ENCODE results near the gene ESRP2. TPM values are rescaled to one million over a fixed set of nuclear protein-coding genes. Genes with fewer than 3 reads are reported as not detected.

ESRP2 gene
- total RNA-seq, 1 donor from 2014 or later, result 26.9 TPM

GRCh38 chr16:68227850-68228553 lies 7.9 kb downstream of the ESRP2 start:
- Histone ChIP-seq H3K36me3 (ENCODE audit: control insufficient read depth, insufficient read depth, low read length) (peaks cover 4% of the 10 kb centered on the region), H3K4me3 (ENCODE audit: low read depth, low read length) (no peak overlapping the region), H3K27me3 (ENCODE audit: control insufficient read depth, insufficient read depth, low read length) (no peaks in the 10 kb centered on the region)
- DNase-seq (ENCODE audit: low read depth), result no peak
- TF ChIP-seq CTCF (IDR thresholded peaks at IDR 0.05; ENCODE audit: insufficient read depth, low read length, poor library complexity, severe bottlenecking), result no peak

- DNase-seq (ENCODE audit: low read depth), result no peak
- Histone ChIP-seq H3K4me3 (ENCODE audit: low read depth, low read length) (no peak overlapping the region), H3K36me3 (ENCODE audit: control insufficient read depth, insufficient read depth, low read length) (peaks cover 4% of the 10 kb centered on the region), H3K27me3 (ENCODE audit: control insufficient read depth, insufficient read depth, low read length) (no peaks in the 10 kb centered on the region)
- TF ChIP-seq CTCF (IDR thresholded peaks at IDR 0.05; ENCODE audit: insufficient read depth, low read length, poor library complexity, severe bottlenecking), result no peak
These were observed 8.6 kb downstream of the ESRP2 start for GRCh38 chr16:68227183-68227793.

GRCh38 chr16:68226116-68226515 lies 9.8 kb downstream of the ESRP2 start:
- DNase-seq (ENCODE audit: low read depth), result no peak
- H3K4me3 ChIP-seq (ENCODE audit: low read depth, low read length), result no peak overlapping the region
- H3K36me3 ChIP-seq (ENCODE audit: control insufficient read depth, insufficient read depth, low read length), result peaks cover 4% of the 10 kb centered on the region
- no peak for TF ChIP-seq CTCF (IDR thresholded peaks at IDR 0.05; ENCODE audit: insufficient read depth, low read length, poor library complexity, severe bottlenecking)
- no peaks in the 10 kb centered on the region for H3K27me3 ChIP-seq (ENCODE audit: control insufficient read depth, insufficient read depth, low read length)

- H3K27me3 ChIP-seq (ENCODE audit: control insufficient read depth, insufficient read depth, low read length), result no peaks in the 10 kb centered on the region
- H3K36me3 ChIP-seq (ENCODE audit: control insufficient read depth, insufficient read depth, low read length), result no peaks in the 10 kb centered on the region
- DNase-seq (ENCODE audit: low read depth), result no peak
- TF ChIP-seq CTCF (IDR thresholded peaks at IDR 0.05; ENCODE audit: insufficient read depth, low read length, poor library complexity, severe bottlenecking), result no peak
- no peak overlapping the region for H3K4me3 ChIP-seq (ENCODE audit: low read depth, low read length)
These were observed 12.9 kb downstream of the ESRP2 start for GRCh38 chr16:68223072-68223471.

- no peak for TF ChIP-seq CTCF (IDR thresholded peaks at IDR 0.05; ENCODE audit: insufficient read depth, low read length, poor library complexity, severe bottlenecking)
- DNase-seq (ENCODE audit: low read depth), result no peak
- Histone ChIP-seq H3K27me3 (ENCODE audit: control insufficient read depth, insufficient read depth, low read length) (no peaks in the 10 kb centered on the region), H3K4me3 (ENCODE audit: low read depth, low read length) (no peak overlapping the region), H3K36me3 (ENCODE audit: control insufficient read depth, insufficient read depth, low read length) (no peaks in the 10 kb centered on the region)
These were observed 16.1 kb downstream of the ESRP2 start for GRCh38 chr16:68219725-68220351.
